DOHH2 (cell line): ENCODE data around the gene C9orf78.

Source experiments
- H3F3A ChIP-seq: fragments of 200-600 bp; sonication (generic), shearing (Covaris generic); 2 replicates; pipeline ENCODE4 v1.6.0; 2016; ENCODE audit warnings: antibody characterized with exemption, mild to moderate bottlenecking; ENCODE audit not compliant: control insufficient read depth, insufficient read depth
- H3K27ac ChIP-seq: fragments of 200-600 bp; sonication (generic); 2 replicates; pipeline ENCODE4 v1.5.1; 2014; ENCODE audit warnings: low read depth, mild to moderate bottlenecking, low read length, moderate library complexity
- H3K27me3 ChIP-seq: fragments of 200-600 bp; sonication (generic); 2 replicates; pipeline ENCODE4 v1.6.1; 2014; ENCODE audit warnings: mild to moderate bottlenecking, low read length, mixed read lengths; ENCODE audit not compliant: control insufficient read depth
- H3K36me3 ChIP-seq: fragments of 200-600 bp; sonication (generic); 2 replicates; pipeline ENCODE4 v1.6.1; 2014; ENCODE audit warnings: mild to moderate bottlenecking, low read length, moderate library complexity, mixed read lengths; ENCODE audit not compliant: control insufficient read depth
- H3K4me1 ChIP-seq: fragments of 200-600 bp; sonication (generic); 2 replicates; pipeline ENCODE4 v1.6.1; 2014; ENCODE audit warnings: mild to moderate bottlenecking, low read length, mixed read lengths; ENCODE audit not compliant: control insufficient read depth
- H3K4me2 ChIP-seq: fragments of 200-600 bp; sonication (generic); 2 replicates; pipeline ENCODE4 v1.6.0; 2014; ENCODE audit warnings: mild to moderate bottlenecking, low read length, moderate library complexity
- H3K4me3 ChIP-seq: fragments of 200-600 bp; sonication (generic); 2 replicates; pipeline ENCODE4 v1.5.1; 2014; ENCODE audit warnings: mild to moderate bottlenecking, low read length, mixed read lengths
- H3K79me2 ChIP-seq: fragments of 200-600 bp; sonication (generic); 2 replicates; pipeline ENCODE4 v1.6.1; 2014; ENCODE audit warnings: mild to moderate bottlenecking, low read length, mixed read lengths; ENCODE audit not compliant: control insufficient read depth
- H3K9me2 ChIP-seq: fragments of 200-600 bp; sonication (generic); replicated peaks from 2 replicates; pipeline ENCODE4 v1.6.1; 2014; ENCODE audit warnings: mild to moderate bottlenecking, low read length, mixed read lengths; ENCODE audit not compliant: control insufficient read depth
- H3K9me3 ChIP-seq: fragments of 200-600 bp; sonication (generic); 2 replicates; pipeline ENCODE4 v1.6.1; 2014; ENCODE audit warnings: antibody characterized with exemption, low read length, mixed read lengths; ENCODE audit not compliant: control insufficient read depth, insufficient read depth
- H4K20me1 ChIP-seq: fragments of 200-600 bp; sonication (generic); 2 replicates; pipeline ENCODE4 v1.6.0; 2014; ENCODE audit warnings: low read depth, mild to moderate bottlenecking, antibody characterized with exemption, low read length, moderate library complexity; ENCODE audit not compliant: control insufficient read depth, insufficient read depth
- CTCF ChIP-seq: fragments of 200-600 bp; sonication (generic); IDR thresholded peaks from one replicate; pipeline ENCODE4 v1.5.1; 2014; ENCODE audit warnings: antibody characterized with exemption, mild to moderate bottlenecking, low read depth, low read length; ENCODE audit not compliant: poor library complexity, severe bottlenecking
- EZH2phosphoT487 ChIP-seq: fragments of 200-600 bp; sonication (generic); IDR thresholded peaks from 2 replicates; pipeline ENCODE4 v1.6.1; 2017; ENCODE audit warnings: borderline replicate concordance, mild to moderate bottlenecking, antibody characterized with exemption, low read length, moderate library complexity, mixed read lengths

C9orf78 gene

GRCh38 chr9:129851821-129852220 is 16.7 kb upstream of the C9orf78 start:
- no peaks in the 10 kb centered on the region for H4K20me1 ChIP-seq
- H3K27me3 ChIP-seq: no peaks in the 10 kb centered on the region
- H3K79me2 ChIP-seq: no peaks in the 10 kb centered on the region
- no peaks in the 10 kb centered on the region for H3K9me3 ChIP-seq
- H3K27ac ChIP-seq: no peak overlapping the region
- no peaks in the 10 kb centered on the region for H3K4me1 ChIP-seq
- H3K36me3 ChIP-seq: peaks cover 11% of the 10 kb centered on the region
- TF ChIP-seq EZH2phosphoT487 (no peak), CTCF (no peak)
- no peaks in the 10 kb centered on the region for H3F3A ChIP-seq
- no peaks in the 10 kb centered on the region for H3K9me2 ChIP-seq
- H3K4me3 ChIP-seq: no peak overlapping the region
- H3K4me2 ChIP-seq: no peak overlapping the region

- no peak overlapping the region for H3K4me2 ChIP-seq
- no peaks in the 10 kb centered on the region for H3K4me1 ChIP-seq
- H3F3A ChIP-seq: no peaks in the 10 kb centered on the region
- no peak overlapping the region for H3K27ac ChIP-seq
- no peaks in the 10 kb centered on the region for H3K9me2 ChIP-seq
- H4K20me1 ChIP-seq: no peaks in the 10 kb centered on the region
- H3K79me2 ChIP-seq: no peaks in the 10 kb centered on the region
- H3K4me3 ChIP-seq: no peak overlapping the region
- H3K36me3 ChIP-seq: peaks cover 11% of the 10 kb centered on the region
- H3K9me3 ChIP-seq: no peaks in the 10 kb centered on the region
- TF ChIP-seq EZH2phosphoT487 (no peak), CTCF (no peak)
- no peaks in the 10 kb centered on the region for H3K27me3 ChIP-seq
Measured at GRCh38 chr9:129850821-129851550, 15.9 kb upstream of the C9orf78 start.

GRCh38 chr9:129849901-129850300 is 14.8 kb upstream of the C9orf78 start:
- H3K27ac ChIP-seq: no peak overlapping the region
- peaks cover 11% of the 10 kb centered on the region for H3K36me3 ChIP-seq
- no peaks in the 10 kb centered on the region for H3K9me3 ChIP-seq
- H3K4me3 ChIP-seq: no peak overlapping the region
- H3K27me3 ChIP-seq: no peaks in the 10 kb centered on the region
- H4K20me1 ChIP-seq: no peaks in the 10 kb centered on the region
- TF ChIP-seq EZH2phosphoT487 (no peak), CTCF (no peak)
- no peaks in the 10 kb centered on the region for H3K79me2 ChIP-seq
- no peaks in the 10 kb centered on the region for H3K4me1 ChIP-seq
- H3F3A ChIP-seq: no peaks in the 10 kb centered on the region
- H3K4me2 ChIP-seq: no peak overlapping the region
- no peaks in the 10 kb centered on the region for H3K9me2 ChIP-seq
